Subcutaneous abdominal adipose tissue (tissue), 5 donors: ENCODE results near the gene ANAPC15.

ENCODE experiments used
- H3K27ac ChIP-seq: one replicate; pipeline ENCODE4 v1.7.0; 2013; ENCODE audit warnings: low read depth, mild to moderate bottlenecking, inconsistent platforms, low read length, moderate library complexity
- H3K27me3 ChIP-seq, 5 donors: one replicate each; pipeline ENCODE4 v1.7.0; 2013; ENCODE audit warnings: low read length in 5 of 5, inconsistent platforms in 1 of 5; ENCODE audit not compliant: control insufficient read depth in 5 of 5, insufficient read depth in 4 of 5
- H3K36me3 ChIP-seq, 5 donors: one replicate each; pipeline ENCODE4 v1.7.0; 2013; ENCODE audit warnings: low read length in 5 of 5; ENCODE audit not compliant: control insufficient read depth in 5 of 5, insufficient read depth in 5 of 5
- H3K4me1 ChIP-seq, 5 donors: one replicate each; pipeline ENCODE4 v1.7.0; 2013; ENCODE audit warnings: low read length in 5 of 5, mild to moderate bottlenecking in 3 of 5, moderate library complexity in 1 of 5; ENCODE audit not compliant: control insufficient read depth in 5 of 5, insufficient read depth in 5 of 5
- H3K4me3 ChIP-seq, 5 donors: one replicate each; pipeline ENCODE4 v1.7.0; 2013; ENCODE audit warnings: low read length in 5 of 5, low read depth in 1 of 5
- H3K9ac ChIP-seq, 5 donors: one replicate each; pipeline ENCODE4 v1.7.0; 2013; ENCODE audit warnings: low read length in 5 of 5, mild to moderate bottlenecking in 4 of 5, moderate library complexity in 3 of 5
- H3K9me3 ChIP-seq, 5 donors: one replicate each; pipeline ENCODE4 v1.7.0; 2013; ENCODE audit warnings: low read length in 5 of 5; ENCODE audit not compliant: control insufficient read depth in 5 of 5
- donor health status: healthy.
- donor health status: healthy.
- donor health status: healthy.
- donor health status: healthy.
- donor health status: healthy.

Gene ANAPC15

GRCh38 chr11:72066855-72067254 is 45.6 kb downstream of the ANAPC15 start:
- no peaks in the 10 kb centered on the region for H3K27me3 ChIP-seq
- H3K4me1 ChIP-seq: peaks cover 5 to 45% (median 39%) of the 10 kb centered on the region in 5 donors
- peak overlapping the region; percentile 98 for H3K27ac ChIP-seq
- H3K9me3 ChIP-seq: no peaks in the 10 kb centered on the region
- peak overlapping the region in 1 of 5 donors; percentile 17 for H3K4me3 ChIP-seq
- H3K36me3 ChIP-seq: peaks cover 0 to 5% (median under 1%) of the 10 kb centered on the region in 5 donors
- H3K9ac ChIP-seq: peak overlapping the region in 3 of 5 donors; percentile 12 to 72 (median 48)

- Histone ChIP-seq H3K4me1 (peaks cover 2 to 8% (median 8%) of the 10 kb centered on the region in 5 donors), H3K9ac (no peak overlapping the region), H3K4me3 (no peak overlapping the region), H3K27ac (no peak overlapping the region), H3K27me3 (no peaks in the 10 kb centered on the region), H3K9me3 (no peaks in the 10 kb centered on the region), H3K36me3 (peaks cover 0 to 18% (median 2%) of the 10 kb centered on the region in 5 donors)
Observed at GRCh38 chr11:72061739-72062396, 50.6 kb downstream of the ANAPC15 start.
